ENCODE results near the gene PALLD. TPM values are rescaled to one million over a fixed set of nuclear protein-coding genes. Genes with fewer than 3 reads are reported as not detected.

PALLD gene
- total RNA-seq, 1 donor from 2014 or later, result 16.4 TPM

DNA sequence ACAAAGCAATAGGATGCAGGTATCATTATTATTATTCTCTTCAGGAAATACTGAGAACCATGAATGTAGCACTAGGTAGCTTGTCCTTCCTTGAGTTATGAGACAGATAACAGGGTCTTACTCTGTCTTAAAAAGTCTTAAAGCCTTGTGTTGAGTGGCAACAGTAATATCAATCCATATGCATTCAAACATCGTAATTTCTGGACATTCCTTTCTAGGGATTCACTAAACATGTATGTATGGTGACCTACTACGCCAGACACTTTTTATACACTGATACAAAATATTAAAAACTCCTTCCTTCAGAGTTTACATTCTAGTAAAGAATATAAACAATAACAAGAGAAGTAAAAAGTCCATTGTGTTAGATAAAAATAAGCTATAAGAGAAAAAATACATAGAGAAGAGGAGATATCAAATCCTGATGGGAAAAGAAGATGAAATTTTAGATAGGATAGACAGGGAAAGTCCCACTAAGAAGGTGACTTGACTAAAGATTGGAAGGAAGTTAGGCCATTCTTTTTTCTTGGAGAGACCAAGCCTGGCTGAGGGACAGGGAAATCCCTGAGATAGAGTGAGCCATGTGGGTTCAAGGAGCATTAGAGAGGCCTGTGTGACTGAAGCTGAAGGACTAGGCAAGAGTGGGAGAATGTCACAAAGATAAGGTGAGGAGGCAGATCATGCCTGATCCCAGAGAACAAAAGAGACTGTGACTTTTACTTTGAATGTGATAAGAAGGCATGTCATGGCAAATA is 11.5 kb upstream of the PALLD start:
- H3K4me1 Mint-ChIP-seq (ENCODE audit: unreplicated experiment), result peaks cover 17% of the 10 kb centered on the region
- no peak for DNase-seq (ENCODE audit: low spot score)
- H3K4me3 Mint-ChIP-seq (ENCODE audit: unreplicated experiment), result no peak overlapping the region
- TF ChIP-seq, protein P1, sequence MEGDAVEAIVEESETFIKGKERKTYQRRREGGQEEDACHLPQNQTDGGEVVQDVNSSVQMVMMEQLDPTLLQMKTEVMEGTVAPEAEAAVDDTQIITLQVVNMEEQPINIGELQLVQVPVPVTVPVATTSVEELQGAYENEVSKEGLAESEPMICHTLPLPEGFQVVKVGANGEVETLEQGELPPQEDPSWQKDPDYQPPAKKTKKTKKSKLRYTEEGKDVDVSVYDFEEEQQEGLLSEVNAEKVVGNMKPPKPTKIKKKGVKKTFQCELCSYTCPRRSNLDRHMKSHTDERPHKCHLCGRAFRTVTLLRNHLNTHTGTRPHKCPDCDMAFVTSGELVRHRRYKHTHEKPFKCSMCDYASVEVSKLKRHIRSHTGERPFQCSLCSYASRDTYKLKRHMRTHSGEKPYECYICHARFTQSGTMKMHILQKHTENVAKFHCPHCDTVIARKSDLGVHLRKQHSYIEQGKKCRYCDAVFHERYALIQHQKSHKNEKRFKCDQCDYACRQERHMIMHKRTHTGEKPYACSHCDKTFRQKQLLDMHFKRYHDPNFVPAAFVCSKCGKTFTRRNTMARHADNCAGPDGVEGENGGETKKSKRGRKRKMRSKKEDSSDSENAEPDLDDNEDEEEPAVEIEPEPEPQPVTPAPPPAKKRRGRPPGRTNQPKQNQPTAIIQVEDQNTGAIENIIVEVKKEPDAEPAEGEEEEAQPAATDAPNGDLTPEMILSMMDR (IDR thresholded peaks at IDR 0.05; ENCODE audit: unreplicated experiment), result no peak
- no peak overlapping the region for H3K27ac Mint-ChIP-seq (ENCODE audit: unreplicated experiment)
- no peaks in the 10 kb centered on the region for H3K36me3 Mint-ChIP-seq (ENCODE audit: low read depth, unreplicated experiment)
- no peaks in the 10 kb centered on the region for H3K9me3 Mint-ChIP-seq (ENCODE audit: unreplicated experiment)
- peaks cover 7% of the 10 kb centered on the region for H3K27me3 Mint-ChIP-seq (ENCODE audit: unreplicated experiment)

DNA sequence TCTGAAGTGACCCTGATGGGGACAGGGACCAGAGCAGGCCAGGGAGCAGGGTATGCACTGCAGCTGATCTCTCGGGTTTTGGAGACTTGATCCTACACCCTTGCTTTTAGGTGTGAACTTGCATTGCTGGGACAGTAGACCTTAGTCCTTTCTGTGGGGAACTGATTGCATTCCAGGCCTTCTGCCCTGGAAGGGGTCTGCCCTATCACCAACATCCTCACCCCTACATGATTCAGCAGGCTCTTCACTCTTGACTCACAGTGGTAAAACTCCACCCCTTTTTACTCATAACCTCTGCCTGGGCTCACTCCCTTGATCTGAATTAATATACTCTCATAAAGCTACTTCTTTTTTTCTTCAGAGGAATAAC is 10.0 kb upstream of the PALLD start:
- peaks cover 6% of the 10 kb centered on the region for H3K4me1 Mint-ChIP-seq (ENCODE audit: unreplicated experiment)
- DNase-seq (ENCODE audit: low spot score), result no peak
- H3K9me3 Mint-ChIP-seq (ENCODE audit: unreplicated experiment), result no peaks in the 10 kb centered on the region
- no peaks in the 10 kb centered on the region for H3K36me3 Mint-ChIP-seq (ENCODE audit: low read depth, unreplicated experiment)
- H3K4me3 Mint-ChIP-seq (ENCODE audit: unreplicated experiment), result no peak overlapping the region
- TF ChIP-seq, protein P1 (IDR thresholded peaks at IDR 0.05; ENCODE audit: unreplicated experiment), result no peak
- H3K27me3 Mint-ChIP-seq (ENCODE audit: unreplicated experiment), result no peaks in the 10 kb centered on the region
- no peak overlapping the region for H3K27ac Mint-ChIP-seq (ENCODE audit: unreplicated experiment)

DNA sequence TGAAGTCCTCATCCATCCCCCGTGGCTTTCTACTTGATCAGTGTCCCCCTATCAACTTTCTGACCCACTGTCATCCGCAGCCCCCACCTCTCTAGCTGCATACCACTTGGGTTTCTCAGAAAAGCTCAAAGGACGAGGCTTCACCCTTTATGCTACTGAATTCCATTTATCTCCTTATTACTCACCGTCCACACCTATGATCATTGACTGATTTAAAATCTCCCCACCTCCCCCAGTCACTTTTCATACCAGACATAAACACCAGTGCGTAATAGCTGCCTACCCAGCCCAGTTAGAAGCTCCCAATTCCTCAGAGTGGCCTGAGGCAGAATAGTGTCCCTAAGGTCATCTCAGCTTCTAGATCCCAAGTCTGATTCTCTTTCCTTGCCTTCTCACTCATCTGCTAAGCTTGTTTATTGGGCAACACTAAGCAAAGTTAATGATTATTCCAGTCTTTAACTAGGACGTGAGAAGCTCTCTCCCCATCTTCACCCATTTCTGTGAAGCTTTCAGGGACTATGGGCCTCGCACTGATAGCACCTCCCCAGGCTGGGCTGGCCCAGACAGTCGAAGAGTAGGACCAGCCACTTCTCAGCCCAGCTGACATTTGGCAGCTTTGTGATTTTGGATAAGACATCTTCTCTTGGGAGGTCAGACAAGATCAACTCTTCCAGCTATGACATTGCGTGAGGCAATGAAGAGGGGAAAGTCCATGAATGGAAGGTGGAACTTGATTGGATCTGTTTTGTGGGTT is 9.4 kb upstream of the PALLD start:
- H3K27me3 Mint-ChIP-seq (ENCODE audit: unreplicated experiment), result no peaks in the 10 kb centered on the region
- peaks cover 3% of the 10 kb centered on the region for H3K4me1 Mint-ChIP-seq (ENCODE audit: unreplicated experiment)
- TF ChIP-seq, protein P1 (IDR thresholded peaks at IDR 0.05; ENCODE audit: unreplicated experiment), result no peak
- no peaks in the 10 kb centered on the region for H3K36me3 Mint-ChIP-seq (ENCODE audit: low read depth, unreplicated experiment)
- no peak overlapping the region for H3K27ac Mint-ChIP-seq (ENCODE audit: unreplicated experiment)
- H3K9me3 Mint-ChIP-seq (ENCODE audit: unreplicated experiment), result no peaks in the 10 kb centered on the region
- DNase-seq (ENCODE audit: low spot score), result no peak
- no peak overlapping the region for H3K4me3 Mint-ChIP-seq (ENCODE audit: unreplicated experiment)

DNA sequence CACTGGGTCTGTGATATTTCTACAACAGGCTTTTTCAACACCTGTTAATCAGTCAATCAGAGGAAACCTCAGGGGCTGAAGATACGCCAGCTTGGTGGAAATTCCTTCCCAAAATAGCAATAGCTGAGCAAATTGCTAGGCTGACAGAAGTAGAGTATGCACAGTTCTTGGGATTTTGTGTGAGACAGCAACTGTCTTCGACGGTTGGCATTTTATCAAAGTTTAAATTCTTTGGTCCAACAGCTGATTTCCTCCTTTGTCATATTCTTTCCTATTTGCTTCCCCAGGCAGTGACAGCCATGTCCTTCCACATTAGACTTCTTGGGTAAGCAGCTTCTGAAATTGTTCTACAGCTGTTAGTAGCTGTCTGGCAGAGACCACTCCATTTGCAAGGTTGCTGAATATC is 8.0 kb upstream of the PALLD start:
- Mint-ChIP-seq H3K27me3 (ENCODE audit: unreplicated experiment) (no peaks in the 10 kb centered on the region), H3K9me3 (ENCODE audit: unreplicated experiment) (no peaks in the 10 kb centered on the region)

More for the DNA sequence above, 8.0 kb upstream of the PALLD start:
- Mint-ChIP-seq H3K4me3 (ENCODE audit: unreplicated experiment) (no peak overlapping the region), H3K27ac (ENCODE audit: unreplicated experiment) (no peak overlapping the region), H3K4me1 (ENCODE audit: unreplicated experiment) (peaks cover 3% of the 10 kb centered on the region), H3K36me3 (ENCODE audit: low read depth, unreplicated experiment) (no peaks in the 10 kb centered on the region)
- DNase-seq (ENCODE audit: low spot score), result no peak
- TF ChIP-seq, protein P1 (IDR thresholded peaks at IDR 0.05; ENCODE audit: unreplicated experiment), result no peak
